Mucosa of rectum (tissue), 2 donors: ENCODE measurements around the gene LHFPL3.

Experiments used
- H3K27ac ChIP-seq, 2 donors: one replicate each; pipeline ENCODE4 v1.7.0; 2013; ENCODE audit warnings: inconsistent platforms in 2 of 2, low read depth in 2 of 2, low read length in 2 of 2
- H3K27me3 ChIP-seq, 2 donors: one replicate each; pipeline ENCODE4 v1.7.0; 2013; ENCODE audit warnings: low read length in 2 of 2; ENCODE audit not compliant: control insufficient read depth in 2 of 2, insufficient read depth in 2 of 2
- H3K36me3 ChIP-seq, 2 donors: one replicate each; pipeline ENCODE4 v1.7.0; 2013; ENCODE audit warnings: low read length in 2 of 2; ENCODE audit not compliant: control insufficient read depth in 2 of 2, insufficient read depth in 2 of 2
- H3K4me1 ChIP-seq, 2 donors: one replicate each; pipeline ENCODE4 v1.7.0; 2013; ENCODE audit warnings: low read length in 2 of 2, mild to moderate bottlenecking in 1 of 2; ENCODE audit not compliant: control insufficient read depth in 2 of 2, insufficient read depth in 2 of 2
- H3K4me3 ChIP-seq, 2 donors: one replicate each; pipeline ENCODE4 v1.7.0; 2013; ENCODE audit warnings: low read length in 2 of 2
- H3K9ac ChIP-seq, 2 donors: one replicate each; pipeline ENCODE4 v1.7.0; 2013; ENCODE audit warnings: low read length in 2 of 2, low read depth in 1 of 2, mild to moderate bottlenecking in 1 of 2
- H3K9me3 ChIP-seq, 2 donors: one replicate each; pipeline ENCODE4 v1.7.0; 2013; ENCODE audit warnings: low read length in 2 of 2; ENCODE audit not compliant: control insufficient read depth in 2 of 2
- donor health status: healthy.
- donor health status: Normal muscosa, but diverticular disease.

Gene LHFPL3

GRCh38 chr7:104795616-104796398, 467.4 kb downstream of the LHFPL3 start:
- Histone ChIP-seq H3K9me3 (no peaks in the 10 kb centered on the region), H3K4me1 (no peaks in the 10 kb centered on the region), H3K27me3 (peaks cover 0 to 3% of the 10 kb centered on the region in 2 donors), H3K36me3 (no peaks in the 10 kb centered on the region), H3K27ac (no peak overlapping the region), H3K9ac (no peak overlapping the region), H3K4me3 (no peak overlapping the region)

- Histone ChIP-seq H3K36me3 (no peaks in the 10 kb centered on the region), H3K4me1 (no peaks in the 10 kb centered on the region), H3K4me3 (no peak overlapping the region), H3K27ac (no peak overlapping the region), H3K9ac (no peak overlapping the region), H3K27me3 (no peaks in the 10 kb centered on the region), H3K9me3 (no peaks in the 10 kb centered on the region)
Observed at GRCh38 chr7:104800307-104800706, 471.9 kb downstream of the LHFPL3 start.

DNA sequence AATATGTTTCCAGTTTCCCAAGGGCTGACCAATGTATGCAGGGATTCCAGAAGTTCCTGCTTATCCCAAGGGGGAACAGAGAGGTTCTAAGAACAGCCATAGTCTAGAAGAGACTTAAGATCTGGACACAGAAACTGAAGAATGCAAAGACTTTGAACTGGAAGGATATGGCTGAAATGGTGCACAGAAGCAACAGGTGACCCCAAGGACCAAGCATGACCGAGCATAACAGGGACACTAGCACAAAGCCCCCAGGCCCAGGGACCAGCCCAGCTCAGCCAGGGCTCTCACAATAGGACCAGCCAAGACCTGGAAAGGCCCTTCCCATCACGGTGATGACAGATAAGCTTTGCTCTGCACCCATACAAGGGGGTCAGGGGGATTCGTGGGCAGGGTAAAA, 472.6 kb downstream of the LHFPL3 start:
- Histone ChIP-seq H3K9me3 (no peaks in the 10 kb centered on the region), H3K4me3 (no peak overlapping the region), H3K27ac (no peak overlapping the region), H3K27me3 (no peaks in the 10 kb centered on the region), H3K9ac (no peak overlapping the region), H3K36me3 (no peaks in the 10 kb centered on the region), H3K4me1 (no peaks in the 10 kb centered on the region)

GRCh38 chr7:104803931-104804330, 475.5 kb downstream of the LHFPL3 start:
- Histone ChIP-seq H3K36me3 (no peaks in the 10 kb centered on the region), H3K27me3 (peaks cover 0 to 5% of the 10 kb centered on the region in 2 donors), H3K9ac (no peak overlapping the region), H3K4me3 (no peak overlapping the region), H3K9me3 (no peaks in the 10 kb centered on the region), H3K27ac (no peak overlapping the region), H3K4me1 (no peaks in the 10 kb centered on the region)

DNA sequence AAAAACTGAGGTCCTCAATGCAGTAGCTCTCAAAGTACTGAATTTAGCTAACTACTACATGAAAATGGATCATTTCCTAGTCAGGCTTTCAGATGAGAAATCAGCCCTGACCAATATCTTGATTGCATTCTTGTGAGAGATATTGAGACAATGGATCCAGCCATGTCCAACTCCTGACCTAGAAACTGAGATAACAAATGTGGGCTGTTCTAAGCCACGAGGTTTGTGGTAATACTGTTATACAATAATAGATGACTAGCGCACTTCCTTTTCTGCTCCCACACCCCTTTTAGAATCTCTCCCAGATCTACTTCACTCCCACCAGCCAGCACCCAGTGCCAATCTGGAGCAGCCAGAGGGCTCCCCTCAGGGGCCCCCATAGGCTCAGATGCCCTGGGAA, 476.3 kb downstream of the LHFPL3 start:
- Histone ChIP-seq H3K4me3 (no peak overlapping the region), H3K9ac (no peak overlapping the region), H3K36me3 (no peaks in the 10 kb centered on the region), H3K4me1 (no peaks in the 10 kb centered on the region), H3K9me3 (no peaks in the 10 kb centered on the region), H3K27me3 (peaks cover 0 to 5% of the 10 kb centered on the region in 2 donors), H3K27ac (no peak overlapping the region)

- Histone ChIP-seq H3K4me3 (no peak overlapping the region), H3K27me3 (peaks cover 0 to 5% of the 10 kb centered on the region in 2 donors), H3K4me1 (no peaks in the 10 kb centered on the region), H3K9me3 (no peaks in the 10 kb centered on the region), H3K36me3 (no peaks in the 10 kb centered on the region), H3K27ac (no peak overlapping the region), H3K9ac (no peak overlapping the region)
Observed at GRCh38 chr7:104805449-104806317, 477.3 kb downstream of the LHFPL3 start.

- Histone ChIP-seq H3K27ac (no peak overlapping the region), H3K4me1 (no peaks in the 10 kb centered on the region), H3K9me3 (no peaks in the 10 kb centered on the region), H3K9ac (no peak overlapping the region), H3K36me3 (no peaks in the 10 kb centered on the region), H3K4me3 (no peak overlapping the region), H3K27me3 (peaks cover 5% of the 10 kb centered on the region in 2 donors)
Observed at GRCh38 chr7:104807671-104808070, 479.3 kb downstream of the LHFPL3 start.

DNA sequence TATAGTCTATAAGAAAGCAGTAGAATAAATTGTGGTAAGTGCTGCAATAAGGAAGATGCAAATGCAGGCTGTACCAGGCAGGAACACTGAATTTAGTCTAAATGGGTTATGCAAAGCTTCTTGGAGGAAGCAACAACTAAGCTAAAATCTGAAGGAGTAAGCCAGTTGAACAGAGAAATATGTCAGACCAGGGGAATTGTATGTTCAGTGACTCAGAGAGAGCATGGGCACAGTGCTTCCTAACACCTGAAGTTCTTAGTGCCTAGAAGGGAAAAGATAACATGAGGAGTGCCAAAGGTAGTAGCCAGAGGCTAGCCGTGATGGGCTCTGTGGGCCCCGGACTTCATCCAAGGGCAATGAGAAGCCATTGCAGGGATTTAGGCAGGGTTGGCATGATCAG, 481.5 kb downstream of the LHFPL3 start:
- Histone ChIP-seq H3K4me1 (no peaks in the 10 kb centered on the region), H3K27me3 (peaks cover 5% of the 10 kb centered on the region in 2 donors), H3K27ac (no peak overlapping the region), H3K36me3 (no peaks in the 10 kb centered on the region), H3K9me3 (no peaks in the 10 kb centered on the region), H3K4me3 (no peak overlapping the region), H3K9ac (no peak overlapping the region)

- H3K36me3 ChIP-seq = no peaks in the 10 kb centered on the region
- peaks cover 0 to 7% of the 10 kb centered on the region in 2 donors for H3K27me3 ChIP-seq
- no peak overlapping the region for H3K9ac ChIP-seq
- no peaks in the 10 kb centered on the region for H3K4me1 ChIP-seq
- H3K9me3 ChIP-seq = no peaks in the 10 kb centered on the region
- H3K4me3 ChIP-seq = no peak overlapping the region
- no peak overlapping the region for H3K27ac ChIP-seq
Observed at GRCh38 chr7:104814126-104814525, 485.7 kb downstream of the LHFPL3 start.

- H3K27me3 ChIP-seq = peaks cover 0 to 7% of the 10 kb centered on the region in 2 donors
- no peak overlapping the region for H3K27ac ChIP-seq
- H3K4me1 ChIP-seq = no peaks in the 10 kb centered on the region
- no peak overlapping the region for H3K4me3 ChIP-seq
- no peaks in the 10 kb centered on the region for H3K36me3 ChIP-seq
- H3K9me3 ChIP-seq = no peaks in the 10 kb centered on the region
- H3K9ac ChIP-seq = no peak overlapping the region
Observed at GRCh38 chr7:104814671-104815400, 486.4 kb downstream of the LHFPL3 start.
